ENCODE data around the gene DDX51.

Gene DDX51

DNA sequence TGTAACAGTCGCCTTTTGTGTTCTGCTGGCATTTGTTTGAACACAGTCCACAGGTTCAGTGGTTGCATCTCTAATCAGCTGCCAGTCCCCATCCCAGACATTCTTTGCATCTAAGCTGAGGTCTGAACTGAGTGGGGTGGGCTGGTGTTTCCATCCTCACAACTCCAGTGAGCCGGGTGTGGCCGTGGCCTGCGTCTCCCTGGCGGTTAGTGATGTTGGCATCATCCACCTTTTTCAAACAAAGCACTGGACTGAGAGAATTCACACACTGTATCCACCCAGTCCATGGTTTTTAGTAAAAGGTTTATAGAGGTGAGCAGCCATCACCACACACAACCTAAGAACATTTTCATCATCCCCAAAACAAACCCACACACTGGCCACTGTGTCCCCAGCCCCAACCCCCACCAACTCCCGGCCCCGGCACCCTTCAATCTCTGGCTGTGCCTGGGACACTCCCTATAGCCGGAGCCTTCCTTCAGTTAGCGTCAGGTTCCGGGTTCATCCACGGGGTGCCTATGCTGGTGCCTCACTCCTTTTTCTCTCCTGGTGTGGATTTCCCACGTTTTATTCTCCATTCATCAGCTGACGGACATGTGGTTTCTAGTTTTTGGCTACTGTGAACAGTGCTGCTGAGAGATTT lies 6.5 kb downstream of the DDX51 start:
- TF ChIP-seq TAF1 (IDR thresholded peaks at IDR 0.05; ENCODE audit: borderline replicate concordance, insufficient read depth, low read length): no peak

DNA sequence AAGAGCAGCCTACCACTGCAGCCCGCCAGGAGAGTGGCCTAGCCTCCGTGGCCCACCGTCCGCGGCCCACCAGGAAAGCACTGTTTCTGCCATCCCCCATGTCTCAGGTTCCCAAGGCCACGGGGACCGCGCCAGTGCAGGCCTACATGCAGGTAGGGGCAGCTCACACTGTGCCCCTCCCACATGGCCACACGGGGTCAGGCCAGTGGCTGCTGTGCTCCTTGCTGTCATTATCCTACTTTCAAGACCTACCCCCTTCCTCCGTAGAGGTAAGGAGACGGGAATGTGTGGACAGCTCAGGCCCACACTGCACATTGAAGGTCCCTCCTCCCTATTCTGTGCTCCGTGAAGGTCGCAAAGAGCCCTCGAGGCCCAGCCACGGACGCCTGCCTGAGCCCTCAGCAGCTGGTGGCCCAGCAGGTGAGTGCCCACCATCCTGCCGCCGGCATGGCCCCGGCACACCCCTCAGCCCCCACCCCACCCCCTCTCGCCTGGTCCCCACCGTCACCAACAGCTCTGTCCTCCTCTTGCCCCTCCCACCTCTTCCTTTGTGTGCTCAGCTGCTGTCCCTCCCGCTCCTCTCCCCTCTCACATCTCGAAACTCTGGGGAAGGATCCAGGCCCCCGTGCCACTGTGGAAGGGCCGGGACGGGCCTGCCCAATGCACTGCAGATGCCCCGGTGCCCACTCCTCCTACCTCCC lies 10.0 kb downstream of the DDX51 start:
- TF ChIP-seq, protein P1, sequence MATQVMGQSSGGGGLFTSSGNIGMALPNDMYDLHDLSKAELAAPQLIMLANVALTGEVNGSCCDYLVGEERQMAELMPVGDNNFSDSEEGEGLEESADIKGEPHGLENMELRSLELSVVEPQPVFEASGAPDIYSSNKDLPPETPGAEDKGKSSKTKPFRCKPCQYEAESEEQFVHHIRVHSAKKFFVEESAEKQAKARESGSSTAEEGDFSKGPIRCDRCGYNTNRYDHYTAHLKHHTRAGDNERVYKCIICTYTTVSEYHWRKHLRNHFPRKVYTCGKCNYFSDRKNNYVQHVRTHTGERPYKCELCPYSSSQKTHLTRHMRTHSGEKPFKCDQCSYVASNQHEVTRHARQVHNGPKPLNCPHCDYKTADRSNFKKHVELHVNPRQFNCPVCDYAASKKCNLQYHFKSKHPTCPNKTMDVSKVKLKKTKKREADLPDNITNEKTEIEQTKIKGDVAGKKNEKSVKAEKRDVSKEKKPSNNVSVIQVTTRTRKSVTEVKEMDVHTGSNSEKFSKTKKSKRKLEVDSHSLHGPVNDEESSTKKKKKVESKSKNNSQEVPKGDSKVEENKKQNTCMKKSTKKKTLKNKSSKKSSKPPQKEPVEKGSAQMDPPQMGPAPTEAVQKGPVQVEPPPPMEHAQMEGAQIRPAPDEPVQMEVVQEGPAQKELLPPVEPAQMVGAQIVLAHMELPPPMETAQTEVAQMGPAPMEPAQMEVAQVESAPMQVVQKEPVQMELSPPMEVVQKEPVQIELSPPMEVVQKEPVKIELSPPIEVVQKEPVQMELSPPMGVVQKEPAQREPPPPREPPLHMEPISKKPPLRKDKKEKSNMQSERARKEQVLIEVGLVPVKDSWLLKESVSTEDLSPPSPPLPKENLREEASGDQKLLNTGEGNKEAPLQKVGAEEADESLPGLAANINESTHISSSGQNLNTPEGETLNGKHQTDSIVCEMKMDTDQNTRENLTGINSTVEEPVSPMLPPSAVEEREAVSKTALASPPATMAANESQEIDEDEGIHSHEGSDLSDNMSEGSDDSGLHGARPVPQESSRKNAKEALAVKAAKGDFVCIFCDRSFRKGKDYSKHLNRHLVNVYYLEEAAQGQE (IDR thresholded peaks at IDR 0.05; ENCODE audit: insufficient read depth in 1 of 2, low read depth in 2 of 2, low read length in 2 of 2): no peak
- no peak for TF ChIP-seq SIN3A (IDR thresholded peaks at IDR 0.05; ENCODE audit: borderline replicate concordance, insufficient read depth, low read length)
- TF ChIP-seq TAF1 (IDR thresholded peaks at IDR 0.05; ENCODE audit: borderline replicate concordance, insufficient read depth, low read length): no peak
- no peak for TF ChIP-seq POLR2AphosphoS5 (IDR thresholded peaks at IDR 0.05; ENCODE audit: low read depth, low read length)
- no peak for TF ChIP-seq FOXP2 (optimal IDR thresholded peaks at IDR 0.05; ENCODE audit: borderline replicate concordance, extremely low read depth, extremely low read length, insufficient read depth)

DNA sequence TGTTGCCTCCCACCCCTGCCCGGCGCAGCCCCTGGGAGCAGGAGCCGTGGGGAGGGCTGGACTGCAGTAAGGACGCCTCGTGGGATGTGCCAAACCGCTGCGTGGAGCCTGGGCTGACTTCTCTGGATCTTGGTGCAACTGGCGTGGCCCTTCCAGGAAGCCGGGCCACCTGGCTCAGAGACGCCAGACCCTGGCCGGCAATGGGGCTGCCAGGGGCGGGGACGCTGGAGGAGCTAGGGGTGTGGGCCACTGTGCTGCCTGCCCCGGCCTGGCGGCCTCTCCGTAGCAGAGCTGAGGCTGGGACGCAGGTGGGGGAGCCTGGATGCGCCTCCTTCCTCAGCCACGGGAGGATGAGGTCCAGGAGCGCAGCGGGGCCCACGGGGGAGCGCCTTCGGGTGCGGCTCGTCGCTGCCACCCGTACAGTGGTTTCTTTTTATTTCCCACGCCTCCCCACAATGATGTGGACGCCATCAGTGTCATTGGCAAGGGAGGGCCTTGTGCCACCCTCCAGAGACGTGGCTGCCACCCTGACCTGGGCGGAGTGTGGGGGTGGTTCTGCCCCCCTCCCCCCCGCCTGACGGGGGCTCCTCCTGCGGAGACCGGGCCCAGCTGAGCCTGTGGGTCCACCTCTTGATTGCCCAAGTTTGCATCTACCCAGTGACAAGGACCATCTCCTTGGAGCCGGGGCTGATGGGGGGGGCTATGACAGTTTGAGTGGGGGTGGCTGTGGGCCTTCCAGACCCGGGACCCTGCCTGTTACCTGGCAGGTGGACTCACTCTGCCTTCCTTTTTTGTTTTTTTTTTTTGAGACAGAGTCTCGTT lies 11.3 kb downstream of the DDX51 start:
- TF ChIP-seq FOXP2 (optimal IDR thresholded peaks at IDR 0.05; ENCODE audit: borderline replicate concordance, extremely low read depth, extremely low read length, insufficient read depth): no peak
- TF ChIP-seq TAF1 (IDR thresholded peaks at IDR 0.05; ENCODE audit: borderline replicate concordance, insufficient read depth, low read length): no peak
- no peak for TF ChIP-seq POLR2AphosphoS5 (IDR thresholded peaks at IDR 0.05; ENCODE audit: low read depth, low read length)
- TF ChIP-seq SIN3A (IDR thresholded peaks at IDR 0.05; ENCODE audit: borderline replicate concordance, insufficient read depth, low read length): no peak
- TF ChIP-seq, protein P1 (IDR thresholded peaks at IDR 0.05; ENCODE audit: insufficient read depth in 1 of 2, low read depth in 2 of 2, low read length in 2 of 2): no peak

DNA sequence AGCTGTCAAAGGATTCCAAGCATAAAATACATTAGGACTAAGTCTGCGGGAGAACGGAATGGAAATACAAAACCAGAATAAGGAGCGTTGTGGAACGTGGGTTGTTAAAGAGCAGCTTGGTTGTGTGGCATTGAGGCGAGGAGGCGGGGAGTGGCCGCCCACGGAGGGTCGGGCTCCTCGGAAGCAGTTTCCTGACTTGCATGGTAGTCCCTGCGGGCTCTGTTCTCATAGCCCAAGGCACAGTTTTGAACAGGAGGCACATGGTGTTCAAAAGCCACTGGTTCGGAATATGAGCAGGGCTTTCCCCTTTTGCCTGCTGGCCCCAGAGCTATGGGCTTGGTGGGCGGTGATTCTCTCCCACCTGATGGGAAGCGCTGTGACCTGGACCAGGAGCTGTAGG lies 12.2 kb downstream of the DDX51 start:
- TF ChIP-seq FOXP2 (optimal IDR thresholded peaks at IDR 0.05; ENCODE audit: borderline replicate concordance, extremely low read depth, extremely low read length, insufficient read depth) (no peak), TAF1 (IDR thresholded peaks at IDR 0.05; ENCODE audit: borderline replicate concordance, insufficient read depth, low read length) (no peak), POLR2AphosphoS5 (IDR thresholded peaks at IDR 0.05; ENCODE audit: low read depth, low read length) (no peak), SIN3A (IDR thresholded peaks at IDR 0.05; ENCODE audit: borderline replicate concordance, insufficient read depth, low read length) (no peak)
- TF ChIP-seq, protein P1 (IDR thresholded peaks at IDR 0.05; ENCODE audit: insufficient read depth in 1 of 2, low read depth in 2 of 2, low read length in 2 of 2): no peak

DNA sequence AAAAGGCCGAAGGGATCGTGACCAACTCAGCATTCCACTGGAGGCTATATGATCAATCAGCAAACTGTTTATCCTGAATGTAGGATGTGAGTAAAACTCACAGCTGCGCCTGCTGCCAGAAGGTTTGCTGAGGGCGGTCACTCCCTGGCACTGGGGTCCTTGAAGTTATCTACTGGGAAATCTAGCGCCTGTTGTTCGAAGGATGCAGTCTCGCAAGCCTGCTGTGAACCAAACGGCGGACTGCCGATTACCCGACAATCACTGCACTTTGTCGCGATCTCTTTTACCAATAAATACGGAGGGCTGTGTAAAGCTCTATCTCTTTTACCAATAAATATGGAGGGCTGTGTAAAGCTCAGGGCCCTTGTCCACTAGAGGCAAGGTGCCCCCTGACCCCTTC lies 12.9 kb downstream of the DDX51 start:
- TF ChIP-seq SIN3A (IDR thresholded peaks at IDR 0.05; ENCODE audit: borderline replicate concordance, insufficient read depth, low read length): no peak
- TF ChIP-seq, protein P1 (IDR thresholded peaks at IDR 0.05; ENCODE audit: insufficient read depth in 1 of 2, low read depth in 2 of 2, low read length in 2 of 2): no peak
- no peak for TF ChIP-seq FOXP2 (optimal IDR thresholded peaks at IDR 0.05; ENCODE audit: borderline replicate concordance, extremely low read depth, extremely low read length, insufficient read depth)
- TF ChIP-seq TAF1 (IDR thresholded peaks at IDR 0.05; ENCODE audit: borderline replicate concordance, insufficient read depth, low read length): no peak
- no peak for TF ChIP-seq POLR2AphosphoS5 (IDR thresholded peaks at IDR 0.05; ENCODE audit: low read depth, low read length)

Measured in PFSK-1 (cell line).